ENCODE data around the gene PNPLA8. TPM values are rescaled to one million over a fixed set of nuclear protein-coding genes. Genes with fewer than 3 reads are reported as not detected.

PNPLA8 gene
- total and polyA plus RNA-seq, 2 donors (not counting 3 experiments of a cell fraction or from before 2014, with no cell fraction given), result 5.9 to 19.9 TPM

- Histone ChIP-seq H2AFZ (ENCODE audit: low read depth, low read length) (no peak overlapping the region), H3K9me3 (replicated peaks; ENCODE audit: control insufficient read depth, insufficient read depth, low read length) (no peaks in the 10 kb centered on the region), H3K79me2 (ENCODE audit: control insufficient read depth, insufficient read depth, low read length) (no peaks in the 10 kb centered on the region), H3K9ac (replicated peaks; ENCODE audit: extremely low read depth, insufficient read depth, low read length) (no peak overlapping the region), H3K36me3 (ENCODE audit: control insufficient read depth in 2 of 2, extremely low read depth in 1 of 2, insufficient read depth in 2 of 2, low read length in 2 of 2) (peaks cover 2% of the 10 kb centered on the region in 2 experiments), H4K20me1 (replicated peaks; ENCODE audit: control insufficient read depth, extremely low read depth, insufficient read depth, low read length) (no peaks in the 10 kb centered on the region), H3K4me1 (ENCODE audit: control insufficient read depth, extremely low read depth, insufficient read depth, low read length) (peaks cover 8% of the 10 kb centered on the region), H3K27me3 (ENCODE audit: control insufficient read depth in 2 of 2, insufficient read depth in 2 of 2, low read length in 2 of 2) (no peaks in the 10 kb centered on the region), H3K27ac (ENCODE audit: insufficient read depth, low read depth, low read length) (no peak overlapping the region), H3K4me3 (replicated peaks in 1 of 3; ENCODE audit: insufficient read depth in 1 of 3, low read depth in 1 of 3, low read length in 3 of 3) (no peak overlapping the region), H3K9me1 (replicated peaks; ENCODE audit: control insufficient read depth, extremely low read depth, insufficient read depth, low read length) (no peaks in the 10 kb centered on the region), H3K4me2 (ENCODE audit: insufficient read depth, low read length) (no peak overlapping the region)
- intact Hi-C loops (cut with micrococcal nuclease), result no loop called here
- DNase-seq (ENCODE audit: low read depth, low spot score) (no peak), FAIRE-seq (no peak)
- dilution Hi-C loops (cut with MboI; ENCODE audit: extremely low pct_ligation_motif_present, low sequenced_read_pairs), result loop anchor here (25.0 kb wide), 1 partner anchor 311 kb away; no protein-coding TSS in a partner anchor
- ChIA-PET CTCF (interaction anchor here (1.2 to 2.8 kb wide), 5 partner anchors 30 to 317 kb away, joined by 3 to 25 read pairs (median 6); no protein-coding TSS in a partner anchor), POLR2A (no interaction called here)
- TF ChIP-seq FOS (IDR thresholded peaks at IDR 0.05; ENCODE audit: borderline replicate concordance, insufficient read depth, low read length) (no peak), MYC (IDR thresholded peaks at IDR 0.05; ENCODE audit: low read depth, low read length) (no peak), GATA2 (IDR thresholded peaks at IDR 0.05; ENCODE audit: insufficient read depth, insufficient read length, low read depth, low read length) (no peak), POLR2AphosphoS5 (IDR thresholded peaks at IDR 0.05; ENCODE audit: insufficient read depth, low read depth, low read length) (no peak), JUN (IDR thresholded peaks at IDR 0.05; ENCODE audit: borderline replicate concordance, insufficient read depth, insufficient read length, low read depth) (no peak), POLR2A (IDR thresholded peaks at IDR 0.05; ENCODE audit: low read depth, low read length) (no peak), EZH2 (IDR thresholded peaks at IDR 0.05; ENCODE audit: borderline replicate concordance, low read depth, low read length, severe bottlenecking) (no peak)
- TF ChIP-seq, protein P1, sequence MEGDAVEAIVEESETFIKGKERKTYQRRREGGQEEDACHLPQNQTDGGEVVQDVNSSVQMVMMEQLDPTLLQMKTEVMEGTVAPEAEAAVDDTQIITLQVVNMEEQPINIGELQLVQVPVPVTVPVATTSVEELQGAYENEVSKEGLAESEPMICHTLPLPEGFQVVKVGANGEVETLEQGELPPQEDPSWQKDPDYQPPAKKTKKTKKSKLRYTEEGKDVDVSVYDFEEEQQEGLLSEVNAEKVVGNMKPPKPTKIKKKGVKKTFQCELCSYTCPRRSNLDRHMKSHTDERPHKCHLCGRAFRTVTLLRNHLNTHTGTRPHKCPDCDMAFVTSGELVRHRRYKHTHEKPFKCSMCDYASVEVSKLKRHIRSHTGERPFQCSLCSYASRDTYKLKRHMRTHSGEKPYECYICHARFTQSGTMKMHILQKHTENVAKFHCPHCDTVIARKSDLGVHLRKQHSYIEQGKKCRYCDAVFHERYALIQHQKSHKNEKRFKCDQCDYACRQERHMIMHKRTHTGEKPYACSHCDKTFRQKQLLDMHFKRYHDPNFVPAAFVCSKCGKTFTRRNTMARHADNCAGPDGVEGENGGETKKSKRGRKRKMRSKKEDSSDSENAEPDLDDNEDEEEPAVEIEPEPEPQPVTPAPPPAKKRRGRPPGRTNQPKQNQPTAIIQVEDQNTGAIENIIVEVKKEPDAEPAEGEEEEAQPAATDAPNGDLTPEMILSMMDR (IDR thresholded peaks at IDR 0.05; ENCODE audit: extremely low read depth in 1 of 2, insufficient read depth in 1 of 2, low read depth in 1 of 2, low read length in 2 of 2), result no peak
- TF ChIP-seq, protein P2, sequence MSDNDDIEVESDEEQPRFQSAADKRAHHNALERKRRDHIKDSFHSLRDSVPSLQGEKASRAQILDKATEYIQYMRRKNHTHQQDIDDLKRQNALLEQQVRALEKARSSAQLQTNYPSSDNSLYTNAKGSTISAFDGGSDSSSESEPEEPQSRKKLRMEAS (IDR thresholded peaks at IDR 0.05; ENCODE audit: insufficient read depth, insufficient read length), result no peak
- BruUV-seq (replicated peaks), result no TSS peak
These were observed 27.5 kb downstream of the PNPLA8 start for GRCh38 chr7:108498481-108498880.

Data from endothelial cell of umbilical vein (primary cell).